GM21576 (cell line): ENCODE data around the gene TIMP1.

Experiments used
- ATAC-seq: cut with Tn5 transposase; IDR thresholded peaks from one replicate; pipeline ENCODE4 v1.9.1; 2021; ENCODE audit warnings: mild to moderate bottlenecking, moderate library complexity; ENCODE audit not compliant: unreplicated experiment

TIMP1 gene

GRCh38 chrX:47573341-47574075 is 8.7 kb upstream of the TIMP1 start:
- no peak for ATAC-seq

GRCh38 chrX:47574076-47574546 is 8.1 kb upstream of the TIMP1 start:
- ATAC-seq, result no peak

- no peak for ATAC-seq
These were observed 7.5 kb upstream of the TIMP1 start for GRCh38 chrX:47574547-47575301.

GRCh38 chrX:47576021-47576898 is 6.0 kb upstream of the TIMP1 start:
- no peak for ATAC-seq

GRCh38 chrX:47577424-47577823 is 4.8 kb upstream of the TIMP1 start:
- ATAC-seq, result no peak

GRCh38 chrX:47577901-47578300 is 4.3 kb upstream of the TIMP1 start:
- ATAC-seq, result no peak

- no peak for ATAC-seq
These were observed 3.5 kb upstream of the TIMP1 start for GRCh38 chrX:47578692-47579091.

- ATAC-seq, result no peak
These were observed 2.7 kb upstream of the TIMP1 start for GRCh38 chrX:47579537-47579936.

GRCh38 chrX:47583240-47583861 is 1.1 kb downstream of the TIMP1 start:
- ATAC-seq, result no peak

- no peak for ATAC-seq
These were observed 2.5 kb downstream of the TIMP1 start for GRCh38 chrX:47584714-47585113.

GRCh38 chrX:47585273-47585672 is 3.0 kb downstream of the TIMP1 start:
- no peak for ATAC-seq

GRCh38 chrX:47586043-47586787 is 4.0 kb downstream of the TIMP1 start:
- ATAC-seq, result no peak

GRCh38 chrX:47587091-47587891 is 5.1 kb downstream of the TIMP1 start:
- no peak for ATAC-seq

GRCh38 chrX:47587906-47588735 is 5.9 kb downstream of the TIMP1 start:
- ATAC-seq, result no peak

GRCh38 chrX:47590984-47591383 is 8.7 kb downstream of the TIMP1 start:
- no peak for ATAC-seq

GRCh38 chrX:47593522-47593921 is 11.3 kb downstream of the TIMP1 start:
- no peak for ATAC-seq

GRCh38 chrX:47595716-47596251 is 13.5 kb downstream of the TIMP1 start:
- no peak for ATAC-seq

- ATAC-seq, result no peak
These were observed 14.0 kb downstream of the TIMP1 start for GRCh38 chrX:47596256-47596655.
